Measurements from ENCODE around the gene OAF. TPM values are rescaled to one million over a fixed set of nuclear protein-coding genes. Genes with fewer than 3 reads are reported as not detected.
A peak's percentile ranks its signal among the peaks of the same experiment; 100 is the strongest.
"Not testable (repeated sequence)": the region's sequence is repeated elsewhere in the genome, so short reads cannot be mapped to it uniquely, and the experiment has no call there.

The OAF gene
- total RNA-seq = 183 TPM

- intact Hi-C loops (cut with DNase I) = no loop called here
These were observed at the start of gene OAF for GRCh38 chr11:120210626-120211521. OAF (plus strand) TSS chr11:120211032; CDS start chr11:120211280, 248 bp downstream.

GRCh38 chr11:120167659-120168058 lies 43.2 kb upstream of the OAF start:
- intact Hi-C loops (cut with DNase I) = no loop called here
- no peak for ATAC-seq
- DNase-seq (ENCODE audit: low spot score) = no peak

More at GRCh38 chr11:120210626-120211521, at the start of gene OAF:
- ATAC-seq = peak; percentile 87
- DNase-seq (ENCODE audit: low spot score) = peak; percentile 90

- intact Hi-C loops (cut with DNase I) = no loop called here
- peak; percentile 66 for DNase-seq (ENCODE audit: low spot score)
- no peak for ATAC-seq
These were observed 42.5 kb upstream of the OAF start for GRCh38 chr11:120168108-120168959.

GRCh38 chr11:120168960-120169681 lies 41.7 kb upstream of the OAF start:
- ATAC-seq (peak; percentile 87), DNase-seq (ENCODE audit: low spot score) (peak; percentile 85)
- intact Hi-C loops (cut with DNase I) = no loop called here

- intact Hi-C loops (cut with DNase I) = loop anchor here (5.0 kb wide), 2 partner anchors 57 to 127 kb away; no protein-coding TSS in a partner anchor
- ATAC-seq (no peak), DNase-seq (ENCODE audit: low spot score) (peak; percentile 57)
These were observed 40.7 kb upstream of the OAF start for GRCh38 chr11:120169981-120170698.

GRCh38 chr11:120170741-120171261 lies 40.0 kb upstream of the OAF start:
- intact Hi-C loops (cut with DNase I) = loop anchor here (5.0 kb wide), 2 partner anchors 56 to 126 kb away; no protein-coding TSS in a partner anchor
- no peak for DNase-seq (ENCODE audit: low spot score)
- no peak for ATAC-seq

GRCh38 chr11:120172054-120172911 lies 38.5 kb upstream of the OAF start:
- intact Hi-C loops (cut with DNase I) = loop anchor here (5.0 kb wide), 2 partner anchors 55 to 125 kb away; no protein-coding TSS in a partner anchor
- peak; percentile 78 for ATAC-seq
- peak; percentile 84 for DNase-seq (ENCODE audit: low spot score)

GRCh38 chr11:120173019-120173705 lies 37.7 kb upstream of the OAF start:
- ATAC-seq = no peak
- no peak for DNase-seq (ENCODE audit: low spot score)
- intact Hi-C loops (cut with DNase I) = loop anchor here (5.0 kb wide), 2 partner anchors 54 to 124 kb away; no protein-coding TSS in a partner anchor

- intact Hi-C loops (cut with DNase I) = loop anchor here (5.0 kb wide), 2 partner anchors 53 to 123 kb away; no protein-coding TSS in a partner anchor
- ATAC-seq (no peak), DNase-seq (ENCODE audit: low spot score) (peak; percentile 56)
These were observed 37.0 kb upstream of the OAF start for GRCh38 chr11:120173807-120174206.

GRCh38 chr11:120174866-120175265 lies 36.0 kb upstream of the OAF start:
- intact Hi-C loops (cut with DNase I) = loop anchor here (5.0 kb wide), 2 partner anchors 52 to 122 kb away; no protein-coding TSS in a partner anchor
- no peak for ATAC-seq
- no peak for DNase-seq (ENCODE audit: low spot score)

GRCh38 chr11:120178561-120179056 lies 32.2 kb upstream of the OAF start:
- ATAC-seq = peak; percentile 40
- intact Hi-C loops (cut with DNase I) = no loop called here
- DNase-seq (ENCODE audit: low spot score) = peak; percentile 48

GRCh38 chr11:120179057-120179672 lies 31.7 kb upstream of the OAF start:
- DNase-seq (ENCODE audit: low spot score) = peak; percentile 53
- intact Hi-C loops (cut with DNase I) = no loop called here
- peak; percentile 5 for ATAC-seq

GRCh38 chr11:120180063-120180462 lies 30.8 kb upstream of the OAF start:
- ATAC-seq; intact Hi-C loops (cut with DNase I): not testable (repeated sequence)
- DNase-seq (ENCODE audit: low spot score) = peak; percentile 41

GRCh38 chr11:120180551-120181232 lies 30.1 kb upstream of the OAF start:
- DNase-seq (ENCODE audit: low spot score) (peak; percentile 57), ATAC-seq (no peak)
- intact Hi-C loops (cut with DNase I) = no loop called here

- intact Hi-C loops (cut with DNase I) = no loop called here
- no peak for ATAC-seq
- DNase-seq (ENCODE audit: low spot score) = peak; percentile 49
These were observed 29.4 kb upstream of the OAF start for GRCh38 chr11:120181376-120181975.
